Fibroblast of villous mesenchyme (primary cell): ENCODE data around the gene CCL25. TPM values are rescaled to one million over a fixed set of nuclear protein-coding genes. Genes with fewer than 3 reads are reported as not detected.
A peak's percentile ranks its signal among the peaks of the same experiment; 100 is the strongest.

ENCODE experiments used
- DNase-seq: peaks from one replicate; pipeline ENCODE4 v3.0.0-alpha.2; 2010; ENCODE audit warnings: low read depth
- H3K4me3 ChIP-seq: 2 replicates; pipeline ENCODE4 v1.5.1; 2011; ENCODE audit warnings: low read depth, mild to moderate bottlenecking, low read length
- CTCF ChIP-seq: IDR thresholded peaks from 2 replicates; pipeline ENCODE4 v1.5.1; 2012; ENCODE audit warnings: low read depth, mild to moderate bottlenecking, low read length; ENCODE audit not compliant: insufficient read depth
- total RNA-seq: library from RNA; depleted of rRNA; stranded (reverse); fragments of >200 nt; gene quantifications from 2 replicates; pipeline ENCODE4 v1.2.3, GENCODE V29; 2012

CCL25 gene
- total RNA-seq, 1 donor = not detected

GRCh38 chr19:8064911-8065874 is 12.6 kb downstream of the CCL25 start:
- TF ChIP-seq CTCF = no peak
- no peak overlapping the region for H3K4me3 ChIP-seq
- no peak for DNase-seq

- no peak overlapping the region for H3K4me3 ChIP-seq
- TF ChIP-seq CTCF = no peak
- DNase-seq = no peak
Observed at GRCh38 chr19:8065875-8066261, 13.3 kb downstream of the CCL25 start.

GRCh38 chr19:8069096-8069973 is 16.8 kb downstream of the CCL25 start:
- TF ChIP-seq CTCF = peak; percentile 53
- H3K4me3 ChIP-seq = no peak overlapping the region
- DNase-seq = no peak

GRCh38 chr19:8071912-8072311 is 19.4 kb downstream of the CCL25 start:
- DNase-seq = no peak
- no peak for TF ChIP-seq CTCF
- H3K4me3 ChIP-seq = no peak overlapping the region

- H3K4me3 ChIP-seq = no peak overlapping the region
- no peak for TF ChIP-seq CTCF
- no peak for DNase-seq
Observed at GRCh38 chr19:8074501-8074900, 21.9 kb downstream of the CCL25 start.

GRCh38 chr19:8075158-8076074 is 22.9 kb downstream of the CCL25 start:
- no peak overlapping the region for H3K4me3 ChIP-seq
- no peak for TF ChIP-seq CTCF
- no peak for DNase-seq
